MM.1S (cell line): ENCODE measurements around the gene CACNB2.

Source experiments
- DNase-seq: peaks from one replicate; pipeline ENCODE4 v3.0.0-alpha.2; 2015
- H2AFZ ChIP-seq: fragments of 300-600 bp; sonication (generic); 2 replicates; pipeline ENCODE4 v1.6.0; 2016; ENCODE audit warnings: antibody characterized with exemption, low read length
- H3F3A ChIP-seq: fragments of 300-600 bp; sonication (generic); 2 replicates; pipeline ENCODE4 v1.6.1; 2016; ENCODE audit warnings: mild to moderate bottlenecking, antibody characterized with exemption, low read length, moderate library complexity, mixed read lengths; ENCODE audit not compliant: insufficient read depth
- H3K27ac ChIP-seq: fragments of 300-600 bp; sonication (generic); 2 replicates; pipeline ENCODE4 v1.5.1; 2016; ENCODE audit warnings: mild to moderate bottlenecking, low read length
- H3K27me3 ChIP-seq: fragments of 300-600 bp; sonication (generic); replicated peaks from 2 replicates; pipeline ENCODE4 v1.6.0; 2016; ENCODE audit warnings: low read length; ENCODE audit not compliant: insufficient read depth
- H3K36me3 ChIP-seq: fragments of 300-600 bp; sonication (generic); replicated peaks from 2 replicates; pipeline ENCODE4 v1.6.1; 2016; ENCODE audit warnings: mild to moderate bottlenecking, low read length, mixed read lengths; ENCODE audit not compliant: insufficient read depth
- H3K4me1 ChIP-seq: fragments of 300-600 bp; sonication (generic); 2 replicates; pipeline ENCODE4 v1.6.1; 2016; ENCODE audit warnings: low read length, mixed read lengths
- H3K4me2 ChIP-seq: fragments of 300-600 bp; sonication (generic); 2 replicates; pipeline ENCODE4 v1.6.0; 2016; ENCODE audit warnings: low read depth, low read length
- H3K4me3 ChIP-seq: fragments of 300-600 bp; sonication (generic); 2 replicates; pipeline ENCODE4 v1.5.1; 2016; ENCODE audit warnings: low read length, mixed read lengths
- H3K79me2 ChIP-seq: fragments of 300-600 bp; sonication (generic); 2 replicates; pipeline ENCODE4 v1.6.1; 2016; ENCODE audit warnings: mixed run types, low read length, mixed read lengths
- H3K9ac ChIP-seq: fragments of 300-600 bp; sonication (generic); 2 replicates; pipeline ENCODE4 v1.6.1; 2016; ENCODE audit warnings: low read length, mixed read lengths
- H3K9me2 ChIP-seq: fragments of 300-600 bp; sonication (generic); replicated peaks from 2 replicates; pipeline ENCODE4 v1.6.1; 2016; ENCODE audit warnings: mild to moderate bottlenecking, low read length, mixed read lengths; ENCODE audit not compliant: insufficient read depth
- H3K9me3 ChIP-seq: fragments of 300-600 bp; sonication (generic); replicated peaks from 2 replicates; pipeline ENCODE4 v1.6.1; 2016; ENCODE audit warnings: mild to moderate bottlenecking, low read length, mixed read lengths; ENCODE audit not compliant: insufficient read depth
- H4K20me1 ChIP-seq: fragments of 300-600 bp; sonication (generic); 2 replicates; pipeline ENCODE4 v1.6.1; 2016; ENCODE audit warnings: mild to moderate bottlenecking, low read length, moderate library complexity, mixed read lengths; ENCODE audit not compliant: insufficient read depth
- EZH2 ChIP-seq: fragments of 300-600 bp; sonication (generic); optimal IDR thresholded peaks from 2 replicates; pipeline ENCODE3; 2017; ENCODE audit warnings: low read depth, mild to moderate bottlenecking, antibody characterized with exemption, low read length, mixed read lengths
- EZH2phosphoT487 ChIP-seq: fragments of 300-600 bp; sonication (generic); IDR thresholded peaks from 2 replicates; pipeline ENCODE4 v1.6.1; 2018; ENCODE audit warnings: antibody characterized with exemption, low read length
- TF ChIP-seq, protein P1 (sequence below): fragments of 300-600 bp; sonication (generic); IDR thresholded peaks from 2 replicates; pipeline ENCODE4 v1.5.1; 2016; ENCODE audit warnings: antibody characterized with exemption, low read length, mixed read lengths

CACNB2 gene

DNA sequence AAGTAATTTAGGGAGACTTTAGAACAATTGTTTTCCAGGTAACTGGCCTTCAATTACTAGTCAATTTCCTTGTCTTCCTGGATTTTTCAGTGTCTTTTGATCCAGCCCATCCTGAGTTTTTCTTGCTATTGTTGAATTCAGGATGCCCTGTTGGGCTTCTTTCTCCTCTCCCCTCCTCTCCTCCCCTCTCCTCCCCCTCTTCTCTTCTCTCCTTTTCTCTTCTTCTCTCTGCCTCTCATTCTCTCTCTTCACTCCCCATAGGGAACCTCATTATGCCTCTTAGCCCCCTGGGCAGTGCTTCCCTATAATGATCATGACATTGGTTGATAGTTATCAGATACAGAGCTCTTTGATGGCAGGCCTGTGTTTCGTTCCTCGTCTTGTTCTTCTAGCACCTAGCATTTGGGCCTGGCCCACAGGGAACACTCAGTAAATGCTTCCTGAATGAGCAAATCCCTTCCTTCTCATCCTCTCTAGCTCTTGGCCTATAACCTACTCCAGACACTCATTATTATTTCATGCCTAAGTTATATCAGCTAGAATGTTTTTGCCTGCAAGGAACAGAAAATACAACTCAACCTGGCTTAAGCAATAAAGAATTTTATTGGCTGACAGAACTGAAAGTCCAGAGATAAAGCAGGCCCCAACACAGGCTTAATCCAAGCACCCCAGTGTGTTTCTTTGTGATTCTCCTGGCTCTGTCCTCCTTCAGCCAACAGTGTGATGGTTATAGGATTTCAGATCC lies 56.8 kb downstream of the CACNB2 start:
- TF ChIP-seq, protein P1, sequence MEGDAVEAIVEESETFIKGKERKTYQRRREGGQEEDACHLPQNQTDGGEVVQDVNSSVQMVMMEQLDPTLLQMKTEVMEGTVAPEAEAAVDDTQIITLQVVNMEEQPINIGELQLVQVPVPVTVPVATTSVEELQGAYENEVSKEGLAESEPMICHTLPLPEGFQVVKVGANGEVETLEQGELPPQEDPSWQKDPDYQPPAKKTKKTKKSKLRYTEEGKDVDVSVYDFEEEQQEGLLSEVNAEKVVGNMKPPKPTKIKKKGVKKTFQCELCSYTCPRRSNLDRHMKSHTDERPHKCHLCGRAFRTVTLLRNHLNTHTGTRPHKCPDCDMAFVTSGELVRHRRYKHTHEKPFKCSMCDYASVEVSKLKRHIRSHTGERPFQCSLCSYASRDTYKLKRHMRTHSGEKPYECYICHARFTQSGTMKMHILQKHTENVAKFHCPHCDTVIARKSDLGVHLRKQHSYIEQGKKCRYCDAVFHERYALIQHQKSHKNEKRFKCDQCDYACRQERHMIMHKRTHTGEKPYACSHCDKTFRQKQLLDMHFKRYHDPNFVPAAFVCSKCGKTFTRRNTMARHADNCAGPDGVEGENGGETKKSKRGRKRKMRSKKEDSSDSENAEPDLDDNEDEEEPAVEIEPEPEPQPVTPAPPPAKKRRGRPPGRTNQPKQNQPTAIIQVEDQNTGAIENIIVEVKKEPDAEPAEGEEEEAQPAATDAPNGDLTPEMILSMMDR: no peak
- TF ChIP-seq EZH2 (no peak), EZH2phosphoT487 (no peak)
- no peaks in the 10 kb centered on the region for H3K4me1 ChIP-seq
- H4K20me1 ChIP-seq: no peaks in the 10 kb centered on the region
- H3K9me2 ChIP-seq: no peaks in the 10 kb centered on the region
- no peaks in the 10 kb centered on the region for H3K9me3 ChIP-seq
- no peaks in the 10 kb centered on the region for H3K36me3 ChIP-seq
- H3K9ac ChIP-seq: no peak overlapping the region
- H3K79me2 ChIP-seq: no peaks in the 10 kb centered on the region
- H3K4me2 ChIP-seq: no peak overlapping the region
- H2AFZ ChIP-seq: no peak overlapping the region
- H3K27me3 ChIP-seq: no peaks in the 10 kb centered on the region
- DNase-seq: no peak
- no peak overlapping the region for H3K27ac ChIP-seq
- no peaks in the 10 kb centered on the region for H3F3A ChIP-seq
- no peak overlapping the region for H3K4me3 ChIP-seq

DNA sequence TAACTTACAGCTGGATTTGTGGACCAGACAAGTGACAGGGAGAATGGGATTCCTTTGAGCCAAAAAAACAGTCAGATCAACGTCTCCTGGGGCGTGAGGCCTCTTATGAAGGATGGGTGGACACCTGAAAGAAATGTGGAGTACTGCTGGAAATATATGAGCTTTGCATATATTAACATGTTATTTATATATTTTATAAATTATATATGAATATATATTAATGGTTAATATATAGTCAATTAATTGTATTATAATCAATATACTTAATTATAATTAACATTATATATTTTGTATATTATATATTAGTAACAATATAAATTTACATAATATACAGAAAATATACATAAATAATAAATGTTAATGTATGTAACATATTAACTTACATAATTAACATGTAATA lies 57.5 kb downstream of the CACNB2 start:
- Histone ChIP-seq H3K9me2 (no peaks in the 10 kb centered on the region), H3K4me2 (no peak overlapping the region)

DNA sequence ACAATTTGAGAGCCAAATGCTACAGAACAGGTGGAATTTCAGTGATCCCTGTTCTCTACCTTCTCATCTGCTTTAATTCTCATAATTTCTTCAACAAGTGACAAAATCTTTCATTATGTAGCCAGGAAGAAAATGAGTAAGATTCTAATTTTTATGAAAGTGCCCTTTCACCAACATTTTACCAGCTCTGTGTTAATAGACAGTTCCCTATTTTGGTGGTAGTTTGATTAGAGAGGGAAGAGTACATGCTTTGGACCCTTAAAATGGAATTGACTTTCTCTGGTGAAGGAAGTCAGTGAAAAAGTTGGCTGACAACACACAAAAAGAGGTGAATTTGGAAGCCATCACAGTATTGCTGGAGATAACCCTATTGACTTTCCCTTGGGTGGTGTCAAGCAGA lies 61.7 kb downstream of the CACNB2 start:
- no peak overlapping the region for H3K4me2 ChIP-seq
- no peaks in the 10 kb centered on the region for H3K79me2 ChIP-seq
- no peaks in the 10 kb centered on the region for H4K20me1 ChIP-seq
- no peaks in the 10 kb centered on the region for H3K36me3 ChIP-seq
- DNase-seq: no peak
- no peaks in the 10 kb centered on the region for H3K9me3 ChIP-seq
- no peaks in the 10 kb centered on the region for H3F3A ChIP-seq
- H3K9ac ChIP-seq: no peak overlapping the region
- H3K4me1 ChIP-seq: no peaks in the 10 kb centered on the region
- no peaks in the 10 kb centered on the region for H3K27me3 ChIP-seq
- no peak overlapping the region for H2AFZ ChIP-seq
- H3K27ac ChIP-seq: no peak overlapping the region
- no peaks in the 10 kb centered on the region for H3K9me2 ChIP-seq
- TF ChIP-seq, protein P1: no peak
- TF ChIP-seq EZH2phosphoT487 (no peak), EZH2 (no peak)
- no peak overlapping the region for H3K4me3 ChIP-seq

More for the DNA sequence above, 57.5 kb downstream of the CACNB2 start:
- Histone ChIP-seq H3K4me1 (no peaks in the 10 kb centered on the region), H2AFZ (no peak overlapping the region), H3K9ac (no peak overlapping the region), H3K9me3 (no peaks in the 10 kb centered on the region), H3K79me2 (no peaks in the 10 kb centered on the region), H3K4me3 (no peak overlapping the region), H3K36me3 (no peaks in the 10 kb centered on the region), H3K27ac (no peak overlapping the region), H3K27me3 (no peaks in the 10 kb centered on the region), H4K20me1 (no peaks in the 10 kb centered on the region), H3F3A (no peaks in the 10 kb centered on the region)
- DNase-seq: no peak
- no peak for TF ChIP-seq EZH2
- TF ChIP-seq, protein P1: no peak
- TF ChIP-seq EZH2phosphoT487: no peak
